Stimulated activated CD4-positive, alpha-beta T cell treated with anti-CD3 and anti-CD28 coated beads, Interleukin-4, amount 100 ng/mL, for 24 hours (primary cell): ENCODE measurements around the gene XIRP2.

ENCODE experiments used
- DNase-seq: peaks from one replicate; pipeline ENCODE4 v3.0.0-alpha.2; 2020

Gene XIRP2

GRCh38 chr2:166888180-166888579 lies at the start of gene XIRP2:
Gene XIRP2 (plus strand): TSS chr2:166888480. CDS start chr2:166903483, 15,003 bp downstream.
- no peak for DNase-seq

- DNase-seq, result no peak
Observed at GRCh38 chr2:166841152-166841551, 47.1 kb upstream of the XIRP2 start.

GRCh38 chr2:166841679-166842078 lies 46.6 kb upstream of the XIRP2 start:
- DNase-seq, result no peak

- DNase-seq, result no peak
Observed at GRCh38 chr2:166844111-166844510, 44.2 kb upstream of the XIRP2 start.

GRCh38 chr2:166862468-166863132 lies 25.7 kb upstream of the XIRP2 start:
- no peak for DNase-seq

GRCh38 chr2:166867874-166868514 lies 20.3 kb upstream of the XIRP2 start:
- no peak for DNase-seq

GRCh38 chr2:166870346-166870745 lies 17.9 kb upstream of the XIRP2 start:
- DNase-seq, result no peak

GRCh38 chr2:166881177-166881576 lies 7.1 kb upstream of the XIRP2 start:
- DNase-seq, result no peak

GRCh38 chr2:166882851-166883250 lies 5.4 kb upstream of the XIRP2 start:
- no peak for DNase-seq

GRCh38 chr2:166891727-166892126 lies 3.4 kb downstream of the XIRP2 start:
- DNase-seq, result no peak

- DNase-seq, result no peak
Observed at GRCh38 chr2:166892397-166892796, 4.1 kb downstream of the XIRP2 start.

- no peak for DNase-seq
Observed at GRCh38 chr2:166895243-166895642, 7.0 kb downstream of the XIRP2 start.

- no peak for DNase-seq
Observed at GRCh38 chr2:166897666-166898065, 9.4 kb downstream of the XIRP2 start.

GRCh38 chr2:166899676-166900075 lies 11.4 kb downstream of the XIRP2 start:
- no peak for DNase-seq

- no peak for DNase-seq
Observed at GRCh38 chr2:166900700-166901099, 12.4 kb downstream of the XIRP2 start.

- DNase-seq, result no peak
Observed at GRCh38 chr2:166901336-166901735, 13.1 kb downstream of the XIRP2 start.

- DNase-seq, result no peak
Observed at GRCh38 chr2:166916987-166917386, 28.7 kb downstream of the XIRP2 start.

- no peak for DNase-seq
Observed at GRCh38 chr2:166917415-166917814, 29.1 kb downstream of the XIRP2 start.

GRCh38 chr2:166921261-166921896 lies 33.1 kb downstream of the XIRP2 start:
- no peak for DNase-seq

- no peak for DNase-seq
Observed at GRCh38 chr2:166924967-166925366, 36.7 kb downstream of the XIRP2 start.

- no peak for DNase-seq
Observed at GRCh38 chr2:166926657-166927056, 38.4 kb downstream of the XIRP2 start.

GRCh38 chr2:166932032-166932431 lies 43.8 kb downstream of the XIRP2 start:
- no peak for DNase-seq

- DNase-seq, result no peak
Observed at GRCh38 chr2:166934817-166935216, 46.5 kb downstream of the XIRP2 start.

GRCh38 chr2:166942377-166942776 lies 54.1 kb downstream of the XIRP2 start:
- no peak for DNase-seq
